GM19328 (cell line): ENCODE data around the gene FRYL.
"Not testable (repeated sequence)": the region's sequence is repeated elsewhere in the genome, so short reads cannot be mapped to it uniquely, and the experiment has no call there.

ENCODE experiments used
- ATAC-seq: cut with Tn5 transposase; IDR thresholded peaks from one replicate; pipeline ENCODE4 v1.9.1; 2021; ENCODE audit warnings: mild to moderate bottlenecking, moderate library complexity; ENCODE audit not compliant: unreplicated experiment

The FRYL gene

GRCh38 chr4:48779998-48780864 lies at the start of gene FRYL:
Gene FRYL, minus strand, starts transcription at chr4:48780279. Its CDS starts 145,869 bp downstream, at chr4:48634410.
- ATAC-seq = peak; percentile 82

GRCh38 chr4:48827622-48828021 lies 47.5 kb upstream of the FRYL start:
- no peak for ATAC-seq

- ATAC-seq = not testable (repeated sequence)
Observed at GRCh38 chr4:48821431-48821830, 41.4 kb upstream of the FRYL start.

- no peak for ATAC-seq
Observed at GRCh38 chr4:48816971-48817370, 36.9 kb upstream of the FRYL start.

GRCh38 chr4:48816297-48816696 lies 36.2 kb upstream of the FRYL start:
- not testable (repeated sequence) for ATAC-seq

GRCh38 chr4:48815483-48815882 lies 35.4 kb upstream of the FRYL start:
- ATAC-seq = no peak

- ATAC-seq = peak; percentile 79
Observed at GRCh38 chr4:48813964-48814363, 33.9 kb upstream of the FRYL start.

GRCh38 chr4:48812866-48813265 lies 32.8 kb upstream of the FRYL start:
- no peak for ATAC-seq

GRCh38 chr4:48804584-48805301 lies 24.7 kb upstream of the FRYL start:
- no peak for ATAC-seq

GRCh38 chr4:48801016-48801715 lies 21.1 kb upstream of the FRYL start:
- ATAC-seq = no peak

- ATAC-seq = not testable (repeated sequence)
Observed at GRCh38 chr4:48800155-48800554, 20.1 kb upstream of the FRYL start.

- ATAC-seq = no peak
Observed at GRCh38 chr4:48799157-48799556, 19.1 kb upstream of the FRYL start.

- ATAC-seq = no peak
Observed at GRCh38 chr4:48798117-48798516, 18.0 kb upstream of the FRYL start.

GRCh38 chr4:48796927-48797679 lies 17.0 kb upstream of the FRYL start:
- no peak for ATAC-seq

GRCh38 chr4:48796191-48796926 lies 16.3 kb upstream of the FRYL start:
- no peak for ATAC-seq

- ATAC-seq = no peak
Observed at GRCh38 chr4:48795108-48795507, 15.0 kb upstream of the FRYL start.

- no peak for ATAC-seq
Observed at GRCh38 chr4:48792348-48793006, 12.4 kb upstream of the FRYL start.

GRCh38 chr4:48791313-48791712 lies 11.2 kb upstream of the FRYL start:
- ATAC-seq = no peak

GRCh38 chr4:48790561-48790960 lies 10.5 kb upstream of the FRYL start:
- no peak for ATAC-seq

- ATAC-seq = no peak
Observed at GRCh38 chr4:48787056-48787455, 7.0 kb upstream of the FRYL start.
